Measurements from ENCODE around the gene NUP58.
A peak's percentile ranks its signal among the peaks of the same experiment; 100 is the strongest.

The NUP58 gene

GRCh38 chr13:25286308-25286968 is 15.0 kb upstream of the NUP58 start:
- H3K9me3 ChIP-seq (ENCODE audit: low read length) = no peaks in the 10 kb centered on the region
- 0 out of 2 replicates have a peak overlapping the region, but pooled peaks have one; percentile 10 for H2AFZ ChIP-seq (ENCODE audit: low read length)
- H3K27ac ChIP-seq (ENCODE audit: low read depth, low read length, poor library complexity, severe bottlenecking) = peak overlapping the region; percentile 77
- H3K9me2 ChIP-seq (ENCODE audit: low read depth, low read length) = no peaks in the 10 kb centered on the region
- peak overlapping the region; percentile 90 for H3K4me3 ChIP-seq (ENCODE audit: low read depth, low read length, poor library complexity, severe bottlenecking)
- H3K4me2 ChIP-seq (ENCODE audit: low read length) = peak overlapping the region; percentile 78
- no peaks in the 10 kb centered on the region for H3K79me2 ChIP-seq (ENCODE audit: insufficient read depth, low read length)
- peaks cover 25% of the 10 kb centered on the region for H3K4me1 ChIP-seq (ENCODE audit: insufficient read depth, low read length, severe bottlenecking)
- H4K20me1 ChIP-seq (ENCODE audit: insufficient read depth, low read length) = no peaks in the 10 kb centered on the region
- H3F3A ChIP-seq (ENCODE audit: insufficient read depth, low read length) = no peaks in the 10 kb centered on the region
- H3K9ac ChIP-seq (ENCODE audit: low read length) = peak overlapping the region; percentile 87
- H3K36me3 ChIP-seq (ENCODE audit: insufficient read depth, low read length) = no peaks in the 10 kb centered on the region
- no peak for TF ChIP-seq CTCF (IDR thresholded peaks at IDR 0.05; ENCODE audit: low read length)
- TF ChIP-seq EZH2 (IDR thresholded peaks at IDR 0.05; ENCODE audit: borderline replicate concordance, low read length) = no peak
- H3K27me3 ChIP-seq (ENCODE audit: insufficient read depth, low read length) = no peaks in the 10 kb centered on the region

GRCh38 chr13:25286969-25287961 is 14.2 kb upstream of the NUP58 start, which contains the start of gene MTMR6:
MTMR6 (minus strand) TSS chr13:25287488; CDS start chr13:25287247, 241 bp downstream.
- no peaks in the 10 kb centered on the region for H3K9me2 ChIP-seq (ENCODE audit: low read depth, low read length)
- H3F3A ChIP-seq (ENCODE audit: insufficient read depth, low read length) = no peaks in the 10 kb centered on the region
- H4K20me1 ChIP-seq (ENCODE audit: insufficient read depth, low read length) = no peaks in the 10 kb centered on the region
- H3K27ac ChIP-seq (ENCODE audit: low read depth, low read length, poor library complexity, severe bottlenecking) = peak within 1 kb of the TSS; percentile 77
- H3K4me3 ChIP-seq (ENCODE audit: low read depth, low read length, poor library complexity, severe bottlenecking) = peak within 1 kb of the TSS; percentile 90
- peak within 1 kb of the TSS; percentile 78 for H3K4me2 ChIP-seq (ENCODE audit: low read length)
- peak within 1 kb of the TSS; percentile 92; the same call in 1 of the 2 replicates for H2AFZ ChIP-seq (ENCODE audit: low read length)
- no peaks in the 10 kb centered on the region for H3K9me3 ChIP-seq (ENCODE audit: low read length)
- H3K4me1 ChIP-seq (ENCODE audit: insufficient read depth, low read length, severe bottlenecking) = peaks cover 17% of the 10 kb centered on the region
- H3K9ac ChIP-seq (ENCODE audit: low read length) = peak within 1 kb of the TSS; percentile 87
- H3K36me3 ChIP-seq (ENCODE audit: insufficient read depth, low read length) = no peaks in the 10 kb centered on the region
- no peak for TF ChIP-seq EZH2 (IDR thresholded peaks at IDR 0.05; ENCODE audit: borderline replicate concordance, low read length)
- TF ChIP-seq CTCF (IDR thresholded peaks at IDR 0.05; ENCODE audit: low read length) = peak; percentile 92
- no peaks in the 10 kb centered on the region for H3K79me2 ChIP-seq (ENCODE audit: insufficient read depth, low read length)
- no peaks in the 10 kb centered on the region for H3K27me3 ChIP-seq (ENCODE audit: insufficient read depth, low read length)

GRCh38 chr13:25288966-25289365 is 12.5 kb upstream of the NUP58 start:
- Histone ChIP-seq H3K27me3 (ENCODE audit: insufficient read depth, low read length) (no peaks in the 10 kb centered on the region), H3K9me3 (ENCODE audit: low read length) (no peaks in the 10 kb centered on the region), H3K4me3 (ENCODE audit: low read depth, low read length, poor library complexity, severe bottlenecking) (no peak overlapping the region), H3K4me2 (ENCODE audit: low read length) (no peak overlapping the region), H3K36me3 (ENCODE audit: insufficient read depth, low read length) (no peaks in the 10 kb centered on the region), H2AFZ (ENCODE audit: low read length) (no peak overlapping the region), H3K27ac (ENCODE audit: low read depth, low read length, poor library complexity, severe bottlenecking) (no peak overlapping the region), H3K9me2 (ENCODE audit: low read depth, low read length) (no peaks in the 10 kb centered on the region), H3K9ac (ENCODE audit: low read length) (no peak overlapping the region), H4K20me1 (ENCODE audit: insufficient read depth, low read length) (no peaks in the 10 kb centered on the region), H3K79me2 (ENCODE audit: insufficient read depth, low read length) (no peaks in the 10 kb centered on the region), H3K4me1 (ENCODE audit: insufficient read depth, low read length, severe bottlenecking) (peaks cover 17% of the 10 kb centered on the region), H3F3A (ENCODE audit: insufficient read depth, low read length) (no peaks in the 10 kb centered on the region)
- TF ChIP-seq EZH2 (IDR thresholded peaks at IDR 0.05; ENCODE audit: borderline replicate concordance, low read length) (no peak), CTCF (IDR thresholded peaks at IDR 0.05; ENCODE audit: low read length) (no peak)

All from OCI-LY1 (cell line).